IPS DF 4.7 (cell line): ENCODE data around the gene RBBP4.

Source experiments
- DNase-seq: peaks from one replicate; pipeline ENCODE4 v3.0.0-alpha.2; 2013; ENCODE audit warnings: low spot score; ENCODE audit errors: extremely low read depth

RBBP4 gene

DNA sequence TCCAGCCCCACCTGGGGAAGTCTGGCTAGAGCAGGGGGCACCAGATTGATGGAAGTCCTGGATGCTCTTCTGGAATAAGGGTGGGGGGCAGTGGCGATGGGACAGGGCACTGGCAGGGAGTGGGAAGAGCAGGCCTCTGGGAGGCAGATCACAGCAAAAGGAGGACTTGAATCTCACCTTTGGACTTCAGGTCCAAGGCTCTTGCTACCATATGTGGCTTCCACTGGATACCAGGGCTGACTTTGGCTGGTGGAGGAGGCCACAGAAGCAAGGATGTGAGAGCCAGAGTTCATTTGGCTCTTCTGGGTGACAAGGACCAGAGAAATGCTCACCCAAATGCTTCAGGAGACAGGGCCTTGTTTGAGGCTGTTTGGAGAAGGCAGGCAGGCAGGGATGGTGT lies 67.5 kb downstream of the RBBP4 start:
- no peak for DNase-seq

DNA sequence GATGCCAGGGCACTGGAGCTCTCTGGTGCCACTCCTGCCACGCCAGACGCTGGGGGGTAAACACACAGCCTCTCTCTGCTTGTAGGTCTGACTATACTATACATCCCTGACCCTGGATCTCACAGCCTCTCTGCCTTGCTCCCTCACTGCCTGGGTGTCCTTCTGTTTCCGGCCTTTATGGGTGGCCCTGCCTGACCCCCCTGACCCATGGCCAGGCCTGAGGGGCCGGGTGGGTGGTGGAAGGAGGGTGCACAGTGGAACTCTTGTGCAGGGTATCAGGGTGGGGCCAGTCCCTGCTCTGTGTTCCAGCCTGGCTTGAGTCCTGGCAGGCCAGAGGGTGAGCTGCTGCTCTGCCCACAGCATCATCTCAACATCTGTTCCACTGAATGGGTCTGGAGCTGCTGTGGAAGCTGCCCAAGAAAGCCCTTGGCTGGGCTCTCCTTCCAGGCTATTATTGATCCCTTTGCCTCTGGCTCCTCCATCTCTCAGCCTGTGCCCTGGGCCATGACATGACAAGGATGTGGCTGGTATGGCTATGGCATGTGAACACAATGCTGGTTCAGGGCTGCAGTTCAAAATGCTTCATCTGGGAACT lies 68.8 kb downstream of the RBBP4 start:
- no peak for DNase-seq

DNA sequence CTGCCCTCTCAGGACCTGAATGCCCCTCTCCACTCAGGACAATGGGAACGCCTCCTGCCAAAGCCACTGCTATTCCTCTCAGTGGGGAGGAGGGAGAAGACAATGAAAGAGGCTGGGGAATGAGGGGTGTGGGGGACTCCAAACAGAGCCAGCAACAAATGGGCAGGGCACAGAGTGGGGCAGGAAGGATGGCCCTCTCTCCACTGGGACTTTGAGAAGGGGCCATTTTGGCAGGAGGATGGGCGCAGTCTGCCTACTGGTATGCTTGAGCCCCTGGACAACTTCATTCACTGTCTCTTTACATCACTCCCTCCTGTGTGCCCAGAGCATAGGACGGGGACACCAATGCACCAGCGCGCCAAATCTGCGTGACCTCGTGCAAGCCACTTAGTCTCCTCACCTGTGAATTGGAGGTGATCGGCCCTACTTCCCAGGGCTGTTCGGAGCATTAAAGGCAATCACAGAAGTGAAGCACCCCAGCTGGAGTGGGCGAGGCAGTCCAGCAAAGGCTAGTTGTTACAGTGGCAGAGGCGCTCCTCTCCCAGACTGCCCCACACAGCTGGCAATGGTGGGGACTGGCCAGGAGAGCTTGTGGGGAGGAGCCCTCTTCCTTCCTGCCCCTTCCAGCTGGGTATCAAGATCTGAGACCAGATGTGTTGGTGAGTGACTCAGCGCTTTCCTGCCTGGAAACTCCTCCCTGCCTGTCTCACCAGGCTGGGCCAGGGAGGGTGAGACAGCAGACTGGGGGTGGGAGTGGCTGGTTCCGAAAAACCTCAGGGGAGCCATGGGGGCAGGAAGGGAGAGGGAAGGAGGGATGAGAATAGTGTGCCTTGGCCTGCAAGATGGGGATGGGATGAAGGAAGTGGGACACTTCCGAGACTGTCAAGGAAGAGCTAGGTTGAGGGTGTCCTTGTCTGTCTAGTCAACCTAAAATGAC lies 73.9 kb downstream of the RBBP4 start:
- no peak for DNase-seq

DNA sequence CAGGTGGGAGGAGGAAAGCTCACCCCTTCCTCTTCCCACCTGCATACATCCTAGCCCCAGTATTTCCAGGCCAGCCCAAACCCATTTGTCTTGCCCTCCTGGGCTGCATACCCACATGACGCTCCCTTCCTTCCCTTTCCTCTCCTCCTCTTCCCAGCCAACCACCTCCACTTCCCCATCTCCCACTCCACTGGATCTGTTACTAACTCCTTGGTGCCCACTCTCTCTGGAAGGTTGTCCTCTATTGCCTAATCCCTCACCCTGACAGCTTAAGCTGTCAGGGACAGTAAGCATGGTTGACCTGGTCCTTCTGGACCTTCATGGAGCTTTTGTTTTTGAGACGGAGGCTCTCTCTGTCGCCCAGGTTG lies 74.6 kb downstream of the RBBP4 start:
- no peak for DNase-seq

DNA sequence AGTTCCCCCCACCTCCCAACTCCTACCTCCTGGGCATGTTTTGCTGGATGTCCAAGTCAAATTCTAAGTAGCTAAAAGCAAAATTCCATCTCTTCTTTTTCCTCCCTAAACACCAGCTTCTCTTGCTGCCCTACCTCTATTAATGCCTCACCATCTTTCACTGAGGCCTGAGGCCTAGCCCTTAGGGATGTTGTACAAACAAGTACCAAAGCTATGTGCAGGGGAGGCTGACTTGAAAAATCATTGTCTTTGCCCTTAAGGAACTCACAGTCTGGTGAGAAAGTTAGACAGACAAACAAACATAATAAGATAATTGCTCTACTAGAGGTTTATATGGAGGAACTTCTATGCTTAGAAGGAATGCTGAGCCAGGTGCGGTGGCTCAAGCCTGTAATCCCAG lies 76.9 kb downstream of the RBBP4 start:
- DNase-seq = no peak

DNA sequence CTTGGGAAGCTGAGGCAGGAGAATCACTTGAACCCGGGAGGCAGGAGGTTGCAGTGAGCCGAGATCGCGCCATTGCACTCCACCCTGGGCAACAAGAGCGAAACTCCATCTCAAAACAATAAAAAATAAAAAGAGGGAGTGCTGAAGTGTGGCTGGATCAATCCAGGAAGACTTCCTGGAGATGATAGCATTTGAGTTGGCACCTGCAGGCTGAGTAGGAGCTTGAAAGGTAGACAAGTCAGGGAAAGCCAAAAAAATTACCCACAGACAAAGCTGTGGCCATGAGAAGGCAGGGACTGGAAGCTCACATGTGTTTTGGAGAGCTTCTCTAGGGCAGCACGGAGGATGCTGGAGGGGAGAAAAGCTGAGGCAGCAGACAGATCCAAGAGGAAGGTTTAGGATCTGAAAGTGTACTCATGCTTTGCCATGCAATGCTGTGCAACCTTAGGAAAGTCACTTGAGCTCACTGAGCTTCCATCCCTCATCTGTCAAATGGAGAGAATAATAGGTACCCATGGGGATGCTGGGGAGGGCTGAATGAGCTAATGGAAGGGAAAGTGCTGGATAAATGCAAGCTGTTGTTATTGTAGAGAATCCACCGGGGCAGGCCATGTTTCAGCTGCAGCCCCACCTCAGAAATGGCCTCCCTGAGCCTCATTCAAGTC lies 77.5 kb downstream of the RBBP4 start:
- DNase-seq = no peak

DNA sequence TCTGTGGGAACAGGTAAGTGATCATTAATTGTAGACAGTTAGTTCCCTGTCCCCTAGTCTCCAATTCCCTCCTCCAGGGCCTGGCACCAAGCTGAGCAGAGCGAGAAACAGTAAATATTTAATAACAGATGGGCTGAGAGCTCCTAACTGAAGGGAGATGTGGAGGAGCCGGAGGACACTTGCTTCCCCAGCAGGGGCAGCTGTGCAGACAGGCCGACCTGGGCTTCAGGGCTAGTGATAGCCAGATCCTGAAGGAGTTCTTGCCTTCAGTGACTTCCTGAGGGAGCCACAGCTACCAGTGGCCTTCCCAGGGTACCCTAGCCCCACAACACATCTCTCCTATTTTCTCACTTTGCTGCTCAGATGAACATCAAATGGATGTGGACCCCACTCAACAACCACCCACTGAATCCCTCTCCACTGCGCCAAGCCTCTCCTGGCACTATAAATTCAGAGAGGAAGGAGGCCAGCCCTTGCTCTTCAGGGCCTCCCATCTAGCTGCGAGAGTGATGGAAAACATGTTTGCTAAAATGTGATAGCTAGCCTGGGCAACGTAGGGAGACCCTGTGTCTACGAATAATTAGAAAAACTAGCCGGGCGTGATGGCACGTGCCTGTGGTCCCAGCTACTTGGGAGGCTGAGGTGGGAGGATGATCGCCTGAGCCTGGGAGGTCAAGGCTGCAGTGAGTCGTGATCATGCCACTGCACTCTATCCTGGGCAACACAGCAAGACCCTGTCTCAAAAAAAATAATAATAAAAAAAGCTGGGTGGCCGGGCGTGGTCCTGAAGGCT lies 78.4 kb downstream of the RBBP4 start:
- DNase-seq = no peak

DNA sequence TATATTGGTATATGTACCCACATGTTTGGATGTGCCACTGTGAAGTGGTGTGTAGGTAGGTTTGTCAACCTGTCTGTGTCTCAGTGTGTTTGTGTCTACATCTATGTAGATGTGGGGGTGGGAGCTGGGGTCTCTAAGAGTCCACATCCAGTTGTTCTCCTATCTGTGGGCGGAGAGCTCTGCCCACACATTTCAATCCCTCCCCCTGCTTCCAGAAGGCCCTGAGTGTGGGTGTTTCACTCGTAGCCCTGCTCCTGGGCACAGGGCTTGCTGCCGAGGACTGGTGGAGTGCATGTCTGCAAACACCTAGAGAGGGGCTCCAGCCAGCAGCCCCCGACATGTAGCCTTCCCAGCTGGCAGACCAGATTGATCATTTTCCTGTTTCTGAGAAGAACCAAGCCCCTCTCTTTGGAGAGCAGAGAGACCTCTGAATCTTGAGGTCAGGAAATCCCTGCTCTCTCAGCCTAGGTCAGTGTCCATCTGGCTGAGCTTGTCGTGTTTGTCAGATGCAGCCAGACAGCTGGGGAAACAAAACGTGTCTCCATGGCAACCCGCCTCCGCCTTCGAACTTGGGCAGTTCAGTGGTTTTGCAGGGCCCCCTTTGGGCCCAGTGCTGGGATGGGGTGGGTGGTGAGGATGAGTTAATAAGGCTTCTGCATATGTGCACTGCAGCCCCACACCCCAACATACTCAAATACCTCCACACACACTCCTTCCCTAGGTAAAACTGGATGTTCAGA lies 82.7 kb downstream of the RBBP4 start:
- no peak for DNase-seq
